GM12892 (cell line): ENCODE data around the gene TMCC1.

Source experiments
- POLR2A ChIP-seq: IDR thresholded peaks from 2 replicates; pipeline ENCODE4 v1.6.1; 2011; ENCODE audit warnings: low read depth, low read length, control low read depth
- POLR2AphosphoS5 ChIP-seq: IDR thresholded peaks from 2 replicates; pipeline ENCODE4 v1.6.1; 2011; ENCODE audit warnings: low read depth, low read length, control low read depth
- TAF1 ChIP-seq: IDR thresholded peaks from 2 replicates; pipeline ENCODE4 v1.6.1; 2011; ENCODE audit warnings: low read depth, mild to moderate bottlenecking, control low read depth, low read length, borderline replicate concordance

- TF ChIP-seq TAF1 = no peak
- TF ChIP-seq POLR2A = no peak
- TF ChIP-seq POLR2AphosphoS5 = no peak
Observed at GRCh38 chr3:129940086-129940485, 46.6 kb upstream of the TMCC1 start.
